Gastroesophageal sphincter (tissue), 4 donors: ENCODE data around the gene OR2A5. TPM values are rescaled to one million over a fixed set of nuclear protein-coding genes. Genes with fewer than 3 reads are reported as not detected.

Source experiments
- ATAC-seq: fragments of 150-250 bp; one replicate; pipeline ENCODE4 v1.9.1; 2016; ENCODE audit warnings: mild to moderate bottlenecking, moderate library complexity
- H3K27ac ChIP-seq, 4 donors: fragments of 200-600 bp; sonication (generic) in 3 of 4; 1 replicate in 3 of 4; 2 replicates in 1 of 4; pipeline ENCODE4 v1.5.1; 2016 to 2019
- H3K27me3 ChIP-seq: fragments of 200-600 bp; sonication (generic); one replicate; pipeline ENCODE4 v1.5.1; 2019
- H3K36me3 ChIP-seq, 2 donors: fragments of 200-600 bp; sonication (generic); one replicate each; pipeline ENCODE4 v1.5.1; 2019; ENCODE audit warnings: control low read depth in 1 of 2
- H3K4me1 ChIP-seq, 3 donors: fragments of 200-600 bp; sonication (generic); 1 replicate in 2 of 3; 2 replicates in 1 of 3; pipeline ENCODE4 v1.5.1; 2016 to 2019; ENCODE audit warnings: control low read depth in 2 of 3
- H3K4me3 ChIP-seq, 2 donors: fragments of 200-600 bp; sonication (generic); one replicate each; pipeline ENCODE4 v1.5.1; 2019; ENCODE audit warnings: mild to moderate bottlenecking in 1 of 2, moderate library complexity in 1 of 2
- H3K9me3 ChIP-seq, 3 donors: fragments of 200-600 bp; sonication (generic); one replicate each; pipeline ENCODE4 v1.5.1; 2017 to 2019; ENCODE audit warnings: control low read depth in 2 of 3
- EP300 ChIP-seq: sonication (generic); formaldehyde crosslinking; IDR thresholded peaks from one replicate; pipeline ENCODE4 v1.6.1; 2017; ENCODE audit warnings: antibody characterized with exemption, mild to moderate bottlenecking
- POLR2A ChIP-seq, 2 donors: fragments of 450-650 bp; IDR thresholded peaks; one replicate each; pipeline ENCODE4 v1.6.1; 2017; ENCODE audit warnings: antibody characterized with exemption in 2 of 2, mild to moderate bottlenecking in 2 of 2, moderate library complexity in 1 of 2
- POLR2AphosphoS5 ChIP-seq: sonication (generic); formaldehyde crosslinking; IDR thresholded peaks from one replicate; pipeline ENCODE4 v1.6.1; 2017; ENCODE audit warnings: antibody characterized with exemption
- small RNA-seq, 4 donors: library from RNA; depleted of rRNA; stranded (forward); fragments of <200 nt; gene quantifications; one replicate each; pipeline ENCODE3, GENCODE V24; 2016
- total RNA-seq, 4 donors: library from RNA; depleted of rRNA; stranded (reverse); fragments of >200 nt; gene quantifications; one replicate each; pipeline ENCODE4 v1.1.0, GENCODE V29; 2016
- TF ChIP-seq, protein P1 (sequence below), 4 experiments: fragments of 200-600 bp in 2 of 4; fragments of 450-650 bp in 2 of 4; sonication (generic) in 1 of 4; IDR thresholded peaks; one replicate each; pipeline ENCODE4 v1.5.1; 2017 to 2019; ENCODE audit warnings: antibody characterized with exemption in 4 of 4, mild to moderate bottlenecking in 2 of 4, moderate library complexity in 2 of 4

Gene OR2A5
- total RNA-seq, 4 donors from 2014 or later, result not detected

DNA sequence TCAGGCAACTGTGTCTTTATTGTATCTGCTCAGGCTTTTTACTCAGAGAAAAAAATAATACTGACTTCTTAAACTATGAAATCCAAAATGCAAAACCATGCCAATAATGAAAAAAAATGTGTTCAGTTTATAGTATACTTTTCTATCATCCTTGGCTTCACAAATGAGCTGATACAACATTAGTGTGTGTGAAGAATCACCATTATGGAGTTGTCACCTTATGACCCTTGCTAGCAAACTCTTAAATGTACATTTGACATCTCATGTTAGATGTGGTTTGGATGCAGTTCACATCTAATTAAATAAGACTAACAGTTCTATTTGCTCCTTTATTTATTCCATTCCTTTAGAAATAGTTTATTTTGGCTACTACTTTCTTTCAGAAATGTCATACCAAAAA is 56.5 kb downstream of the OR2A5 start:
- TF ChIP-seq, protein P1, sequence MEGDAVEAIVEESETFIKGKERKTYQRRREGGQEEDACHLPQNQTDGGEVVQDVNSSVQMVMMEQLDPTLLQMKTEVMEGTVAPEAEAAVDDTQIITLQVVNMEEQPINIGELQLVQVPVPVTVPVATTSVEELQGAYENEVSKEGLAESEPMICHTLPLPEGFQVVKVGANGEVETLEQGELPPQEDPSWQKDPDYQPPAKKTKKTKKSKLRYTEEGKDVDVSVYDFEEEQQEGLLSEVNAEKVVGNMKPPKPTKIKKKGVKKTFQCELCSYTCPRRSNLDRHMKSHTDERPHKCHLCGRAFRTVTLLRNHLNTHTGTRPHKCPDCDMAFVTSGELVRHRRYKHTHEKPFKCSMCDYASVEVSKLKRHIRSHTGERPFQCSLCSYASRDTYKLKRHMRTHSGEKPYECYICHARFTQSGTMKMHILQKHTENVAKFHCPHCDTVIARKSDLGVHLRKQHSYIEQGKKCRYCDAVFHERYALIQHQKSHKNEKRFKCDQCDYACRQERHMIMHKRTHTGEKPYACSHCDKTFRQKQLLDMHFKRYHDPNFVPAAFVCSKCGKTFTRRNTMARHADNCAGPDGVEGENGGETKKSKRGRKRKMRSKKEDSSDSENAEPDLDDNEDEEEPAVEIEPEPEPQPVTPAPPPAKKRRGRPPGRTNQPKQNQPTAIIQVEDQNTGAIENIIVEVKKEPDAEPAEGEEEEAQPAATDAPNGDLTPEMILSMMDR (IDR thresholded peaks at IDR 0.05), result no peak
- TF ChIP-seq EP300, result no peak
- no peak for TF ChIP-seq POLR2A (IDR thresholded peaks at IDR 0.05)
- TF ChIP-seq POLR2AphosphoS5, result no peak
- no peaks in the 10 kb centered on the region for H3K9me3 ChIP-seq
- no peaks in the 10 kb centered on the region for H3K36me3 ChIP-seq
- no peak overlapping the region for H3K4me3 ChIP-seq
- no peaks in the 10 kb centered on the region for H3K4me1 ChIP-seq
- H3K27me3 ChIP-seq, result no peaks in the 10 kb centered on the region
- ATAC-seq, result no peak
- H3K27ac ChIP-seq, result no peak overlapping the region

Small RNAs within 50 kb of the gene (small RNA-seq; reads per million reads assigned to genes)
- gene OR2A41P, result 0 reads per million in 4 donors

Other genes starting within 250 kb of the OR2A5 start
- gene TCAF1, start 146.8 kb upstream of the OR2A5 start, total RNA-seq, result 10 to 100 TPM; 34.7 to 66.7 (median 57.7) TPM
- gene OR2F2, start 113.7 kb upstream of the OR2A5 start, total RNA-seq, result not detected
- gene OR2F1, start 94.1 kb upstream of the OR2A5 start, total RNA-seq, result not detected
- not detected for gene OR6B1, start 48.6 kb upstream of the OR2A5 start, total RNA-seq
- not detected for gene OR2A25, start 20.9 kb downstream of the OR2A5 start, total RNA-seq
- not detected for gene OR2A12, start 37.3 kb downstream of the OR2A5 start, total RNA-seq
- gene OR2A2, start 60.6 kb downstream of the OR2A5 start, total RNA-seq, result not detected
- gene OR2A14, start 74.2 kb downstream of the OR2A5 start, total RNA-seq, result not detected
- 1 to 10 TPM in 2 of 4 donors, under 1 TPM in 1, not detected in 1; 0.27 to 1.7 (median 1.1) TPM for gene CTAGE4, start 134.5 kb downstream of the OR2A5 start, total RNA-seq
- 1 to 10 TPM in 3 of 4 donors, under 1 TPM in 1; 0.54 to 4.5 (median 2.3) TPM for gene ARHGEF35, start 146.9 kb downstream of the OR2A5 start, total RNA-seq
- under 1 TPM in 2 of 4 donors, not detected in 2; 0.16 to 0.39 TPM for gene OR2A42, start 190.7 kb downstream of the OR2A5 start, total RNA-seq
- 1 to 10 TPM in 3 of 4 donors, under 1 TPM in 1; 0.47 to 1.9 (median 1.3) TPM for gene OR2A7, start 215.8 kb downstream of the OR2A5 start, total RNA-seq
- 1 to 10 TPM in 1 of 4 donors, under 1 TPM in 1, not detected in 2; 0.94 to 2.2 TPM for gene CTAGE8, start 220.3 kb downstream of the OR2A5 start, total RNA-seq